ENCODE measurements around the gene RAPGEF4. TPM values are rescaled to one million over a fixed set of nuclear protein-coding genes. Genes with fewer than 3 reads are reported as not detected.

The RAPGEF4 gene
- total and polyA plus RNA-seq, 9 of the 15 experiments (the other 6 are each of a cell fraction or from before 2014, with no cell fraction given), result 0.04 to 0.33 (median 0.13) TPM; not detected in 6

DNA sequence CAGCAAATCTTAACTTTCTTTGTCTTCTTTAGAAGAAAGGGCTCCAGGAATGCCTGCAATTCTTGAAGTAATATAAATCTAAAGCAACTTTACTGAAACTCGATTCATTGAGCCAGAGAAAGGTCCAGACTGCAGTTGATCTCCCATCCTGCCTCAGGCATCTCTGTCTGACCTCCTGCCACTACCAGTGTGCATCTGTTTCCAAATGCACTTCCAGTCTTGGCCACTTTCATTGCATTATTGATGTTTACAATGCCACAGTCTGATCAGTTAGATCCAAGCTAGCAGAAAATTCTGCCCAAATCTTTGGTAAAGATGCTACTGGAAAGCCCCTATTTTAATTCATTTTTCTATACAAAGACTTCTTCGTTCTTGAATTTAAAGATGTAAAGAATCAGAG is 158.0 kb downstream of the RAPGEF4 start:
- no TSS peak for BruUV-seq (replicated peaks)
- Histone ChIP-seq H3K36me3 (ENCODE audit: control insufficient read depth, insufficient read depth, low read length) (no peaks in the 10 kb centered on the region), H3K9ac (ENCODE audit: insufficient read depth in 1 of 2, low read depth in 2 of 2, low read length in 2 of 2) (no peak overlapping the region), H3K79me2 (ENCODE audit: control insufficient read depth, insufficient read depth, low read length) (no peaks in the 10 kb centered on the region), H3K9me1 (ENCODE audit: control insufficient read depth, insufficient read depth, low read length) (no peaks in the 10 kb centered on the region), H3K4me2 (ENCODE audit: insufficient read depth, low read length) (no peak overlapping the region), H4K20me1 (replicated peaks; ENCODE audit: control insufficient read depth, insufficient read depth, low read length) (no peaks in the 10 kb centered on the region), H3K9me3 (replicated peaks; ENCODE audit: control insufficient read depth, insufficient read depth, low read depth, low read length) (no peaks in the 10 kb centered on the region), H3K4me3 (no peak overlapping the region), H3K27me3 (ENCODE audit: control insufficient read depth in 2 of 2, insufficient read depth in 2 of 2, low read length in 2 of 2) (peaks cover 7 to 9% of the 10 kb centered on the region in 2 experiments; a peak in 4 of 5 replicates), H3K27ac (ENCODE audit: extremely low read depth, low read depth, low read length) (no peak overlapping the region), H2AFZ (ENCODE audit: low read depth, low read length) (no peak overlapping the region), H3K4me1 (replicated peaks in 1 of 2; ENCODE audit: control insufficient read depth in 2 of 2, insufficient read depth in 2 of 2, low read length in 2 of 2) (no peaks in the 10 kb centered on the region)
- no peak for FAIRE-seq
- TF ChIP-seq CTBP1 (IDR thresholded peaks at IDR 0.05; ENCODE audit: borderline replicate concordance) (no peak), ZBTB17 (CRISPR knock-in tag; IDR thresholded peaks at IDR 0.05) (no peak), NR3C1 (CRISPR knock-in tag; IDR thresholded peaks at IDR 0.05) (no peak), ZNF444 (CRISPR knock-in tag; IDR thresholded peaks at IDR 0.05) (no peak), KDM5B (IDR thresholded peaks at IDR 0.05; ENCODE audit: insufficient replicate concordance, low read depth, low read length) (no peak), TAL1 (IDR thresholded peaks at IDR 0.05) (no peak), GABPB2 (CRISPR knock-in tag; conservative IDR thresholded peaks at IDR 0.05) (no peak)
- TF ChIP-seq, protein P1, sequence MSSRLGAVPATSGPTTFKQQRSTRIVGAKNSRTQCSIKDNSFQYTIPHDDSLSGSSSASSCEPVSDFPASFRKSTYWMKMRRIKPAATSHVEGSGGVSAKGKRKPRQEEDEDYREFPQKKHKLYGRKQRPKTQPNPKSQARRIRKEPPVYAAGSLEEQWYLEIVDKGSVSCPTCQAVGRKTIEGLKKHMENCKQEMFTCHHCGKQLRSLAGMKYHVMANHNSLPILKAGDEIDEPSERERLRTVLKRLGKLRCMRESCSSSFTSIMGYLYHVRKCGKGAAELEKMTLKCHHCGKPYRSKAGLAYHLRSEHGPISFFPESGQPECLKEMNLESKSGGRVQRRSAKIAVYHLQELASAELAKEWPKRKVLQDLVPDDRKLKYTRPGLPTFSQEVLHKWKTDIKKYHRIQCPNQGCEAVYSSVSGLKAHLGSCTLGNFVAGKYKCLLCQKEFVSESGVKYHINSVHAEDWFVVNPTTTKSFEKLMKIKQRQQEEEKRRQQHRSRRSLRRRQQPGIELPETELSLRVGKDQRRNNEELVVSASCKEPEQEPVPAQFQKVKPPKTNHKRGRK (tag; IDR thresholded peaks at IDR 0.05), result no peak
- TF ChIP-seq, protein P2, sequence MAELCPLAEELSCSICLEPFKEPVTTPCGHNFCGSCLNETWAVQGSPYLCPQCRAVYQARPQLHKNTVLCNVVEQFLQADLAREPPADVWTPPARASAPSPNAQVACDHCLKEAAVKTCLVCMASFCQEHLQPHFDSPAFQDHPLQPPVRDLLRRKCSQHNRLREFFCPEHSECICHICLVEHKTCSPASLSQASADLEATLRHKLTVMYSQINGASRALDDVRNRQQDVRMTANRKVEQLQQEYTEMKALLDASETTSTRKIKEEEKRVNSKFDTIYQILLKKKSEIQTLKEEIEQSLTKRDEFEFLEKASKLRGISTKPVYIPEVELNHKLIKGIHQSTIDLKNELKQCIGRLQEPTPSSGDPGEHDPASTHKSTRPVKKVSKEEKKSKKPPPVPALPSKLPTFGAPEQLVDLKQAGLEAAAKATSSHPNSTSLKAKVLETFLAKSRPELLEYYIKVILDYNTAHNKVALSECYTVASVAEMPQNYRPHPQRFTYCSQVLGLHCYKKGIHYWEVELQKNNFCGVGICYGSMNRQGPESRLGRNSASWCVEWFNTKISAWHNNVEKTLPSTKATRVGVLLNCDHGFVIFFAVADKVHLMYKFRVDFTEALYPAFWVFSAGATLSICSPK (IDR thresholded peaks at IDR 0.05; ENCODE audit: borderline replicate concordance), result no peak
- DNase-seq (ENCODE audit: extremely low read depth in 1 of 4, low spot score in 3 of 4), result no peak
- 0% methylated on average over 2 of the region's 2 CpGs for WGBS (ENCODE audit: insufficient coverage, low coverage, missing lambda C conversion rate)
- in situ Hi-C loops (cut with MboI) (no loop called here), intact Hi-C loops (cut with micrococcal nuclease) (no loop called here)
- no peak for ATAC-seq
- ChIA-PET POLR2A (no interaction called here), CTCF (ENCODE audit: low intra/inter-chr PET ratio) (no interaction called here)

Data from K562 (cell line).